ENCODE data around the gene GART.
"Not testable (repeated sequence)": the region's sequence is repeated elsewhere in the genome, so short reads cannot be mapped to it uniquely, and the experiment has no call there.

The GART gene

GRCh38 chr21:33541756-33542639 is at the start of gene GART:
TSS of gene GART (minus strand) at chr21:33542117. CDS start at chr21:33539315, 2,802 bp downstream.
- DNase-seq, result peak; percentile 81

GRCh38 chr21:33588485-33589335 is 46.8 kb upstream of the GART start, which contains the start of gene DONSON:
TSS of gene DONSON (minus strand) at chr21:33588684. CDS start at chr21:33588641, 43 bp downstream.
- DNase-seq, result peak; percentile 92

DNA sequence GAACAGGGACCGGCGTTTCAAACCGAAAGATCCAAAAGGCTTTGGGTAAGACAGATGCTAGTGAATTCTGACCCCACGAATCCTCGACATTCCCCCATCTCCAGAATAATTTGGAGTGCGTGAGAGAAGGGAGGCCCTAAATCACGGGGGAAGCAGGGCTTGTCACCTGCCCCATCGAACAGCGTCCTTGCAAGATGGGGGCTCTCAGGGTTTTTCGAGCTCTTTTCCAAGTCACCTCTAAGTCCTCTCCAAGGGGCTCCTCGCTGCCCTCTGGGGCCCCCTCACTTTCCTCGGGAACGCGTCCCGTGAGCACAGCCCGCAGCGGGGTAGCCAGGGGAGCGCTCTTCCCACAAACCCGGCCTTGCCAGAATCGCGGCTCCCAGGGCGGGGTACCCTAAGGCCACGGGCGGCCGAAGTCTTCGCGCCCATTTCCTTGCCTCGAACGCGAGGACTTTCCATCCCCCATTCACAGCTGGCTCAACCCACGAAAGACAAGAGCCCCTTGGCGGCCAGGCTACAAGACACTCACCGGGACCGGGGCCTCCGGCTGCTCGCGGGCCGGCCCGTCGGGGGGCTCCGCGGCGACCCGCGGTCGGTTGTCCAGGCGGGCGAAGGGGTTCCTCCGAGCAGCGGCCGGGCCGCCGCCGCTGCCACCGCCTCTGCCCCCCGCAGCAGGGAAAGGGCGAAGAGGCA is 46.0 kb upstream of the GART start:
- DNase-seq, result peak; percentile 33

- no peak for DNase-seq
These were observed 45.0 kb upstream of the GART start for GRCh38 chr21:33586927-33587326.

GRCh38 chr21:33584455-33584854 is 42.5 kb upstream of the GART start:
- DNase-seq, result no peak

DNA sequence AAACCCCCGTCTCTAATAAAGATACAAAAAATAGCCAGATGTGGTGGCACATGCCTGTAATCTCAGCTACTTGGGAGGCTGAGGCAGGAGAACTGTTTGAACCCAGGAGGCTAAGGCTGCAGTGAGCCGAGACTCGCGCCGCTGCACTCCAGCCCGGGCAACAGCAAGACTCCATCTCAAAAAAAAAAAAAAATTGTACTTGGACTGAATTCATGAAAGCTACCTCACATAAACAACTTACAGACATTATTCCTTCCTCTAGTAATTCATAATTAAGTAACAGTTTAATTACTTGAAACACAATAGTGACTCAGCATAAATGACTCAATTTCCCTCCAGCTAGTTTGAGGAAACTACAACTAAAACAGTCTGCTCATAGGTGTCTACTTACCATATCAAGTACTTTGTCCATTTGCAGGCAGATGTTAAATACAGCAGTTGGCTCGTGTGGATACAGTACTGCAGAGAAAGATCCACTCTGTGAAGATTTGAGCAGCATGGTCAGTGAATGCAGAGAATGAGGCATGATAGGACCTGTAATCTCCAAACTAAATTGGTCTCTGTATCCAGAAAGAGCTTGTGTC is 37.1 kb upstream of the GART start:
- no peak for DNase-seq

DNA sequence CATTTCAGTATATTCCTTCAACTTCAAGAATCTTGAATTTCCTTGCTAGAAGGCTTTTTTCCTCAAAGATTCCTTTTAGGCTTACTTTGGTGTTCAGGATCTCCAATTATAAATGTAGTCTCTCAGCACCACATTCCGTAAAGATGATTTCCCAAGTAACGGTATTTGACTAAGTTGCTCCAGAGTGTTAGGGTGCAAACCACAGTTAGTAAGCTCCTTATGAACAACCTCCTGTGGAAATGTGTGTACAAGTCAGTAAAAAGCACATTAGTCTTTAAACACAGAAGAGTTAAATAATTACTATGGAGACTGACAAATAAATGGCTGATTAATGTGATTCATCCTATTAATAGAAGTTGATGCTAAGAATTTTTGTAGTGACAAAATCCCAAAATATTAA is 36.3 kb upstream of the GART start:
- DNase-seq, result no peak

- DNase-seq, result not testable (repeated sequence)
These were observed 34.8 kb upstream of the GART start for GRCh38 chr21:33576741-33577141.

- DNase-seq, result no peak
These were observed 30.4 kb upstream of the GART start for GRCh38 chr21:33572350-33572749.

- DNase-seq, result no peak
These were observed 28.1 kb upstream of the GART start for GRCh38 chr21:33569991-33570390.

GRCh38 chr21:33568448-33568847 is 26.5 kb upstream of the GART start:
- DNase-seq, result no peak

GRCh38 chr21:33567914-33568313 is 26.0 kb upstream of the GART start:
- no peak for DNase-seq

GRCh38 chr21:33566514-33566913 is 24.6 kb upstream of the GART start:
- no peak for DNase-seq

GRCh38 chr21:33562389-33562788 is 20.5 kb upstream of the GART start:
- DNase-seq, result no peak

DNA sequence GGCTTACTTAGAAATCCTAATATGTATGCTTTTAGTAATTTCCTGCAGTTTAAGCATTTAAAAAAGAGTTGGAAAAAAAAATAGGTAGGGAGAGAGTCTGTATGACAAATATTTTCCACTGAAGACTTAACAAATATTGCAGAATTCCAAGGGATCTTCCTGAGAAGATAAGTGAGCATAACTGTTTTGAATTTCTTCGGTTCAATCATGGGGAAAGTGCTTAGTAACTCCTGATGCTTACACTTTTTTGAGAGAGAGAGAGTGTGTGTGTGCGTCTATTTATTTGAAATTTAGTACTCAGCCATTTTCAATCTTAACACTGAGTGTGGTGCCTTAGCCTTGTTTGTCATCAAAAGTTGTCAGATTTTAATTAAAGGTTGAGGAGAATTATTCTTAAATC is 19.5 kb upstream of the GART start:
- DNase-seq, result no peak

DNA sequence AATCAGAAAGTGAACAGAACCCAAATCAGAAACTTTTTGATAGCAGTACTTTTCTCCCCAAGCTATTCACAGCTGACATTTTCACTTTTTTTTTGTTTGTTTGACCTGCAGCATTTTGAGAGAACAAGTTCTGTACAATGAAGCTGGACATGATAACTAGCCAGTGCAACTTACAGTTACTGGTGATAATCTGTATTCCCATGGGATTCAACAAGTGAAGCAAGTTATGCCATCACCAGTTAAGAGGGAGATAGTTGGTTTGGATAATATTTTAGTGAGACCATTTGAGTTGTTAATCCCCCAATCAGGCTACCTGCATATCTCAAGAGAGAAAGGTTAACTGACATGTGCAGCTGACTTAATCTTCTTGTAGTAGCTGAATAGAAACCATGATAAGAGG is 19.0 kb upstream of the GART start:
- no peak for DNase-seq

DNA sequence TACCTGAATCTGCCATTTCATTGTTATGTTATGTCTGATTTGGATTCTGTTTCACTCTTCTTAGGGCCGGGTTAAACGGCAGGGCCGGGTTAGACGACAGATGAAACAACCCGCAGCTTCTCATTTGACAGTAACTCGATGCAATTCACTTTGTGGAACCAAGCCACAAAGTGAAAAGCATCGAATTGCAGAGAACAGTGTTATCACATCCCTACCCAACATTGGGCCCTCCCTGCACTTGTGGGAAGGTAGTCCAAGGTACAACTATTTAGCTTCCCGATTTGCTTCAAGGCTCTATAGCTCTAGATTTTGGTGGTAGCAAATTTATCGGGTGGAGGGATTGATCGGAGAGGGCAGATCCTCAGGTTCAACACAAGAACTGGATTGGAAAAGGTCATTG is 17.9 kb upstream of the GART start:
- no peak for DNase-seq

- DNase-seq, result no peak
These were observed 17.0 kb upstream of the GART start for GRCh38 chr21:33558777-33559421.

DNA sequence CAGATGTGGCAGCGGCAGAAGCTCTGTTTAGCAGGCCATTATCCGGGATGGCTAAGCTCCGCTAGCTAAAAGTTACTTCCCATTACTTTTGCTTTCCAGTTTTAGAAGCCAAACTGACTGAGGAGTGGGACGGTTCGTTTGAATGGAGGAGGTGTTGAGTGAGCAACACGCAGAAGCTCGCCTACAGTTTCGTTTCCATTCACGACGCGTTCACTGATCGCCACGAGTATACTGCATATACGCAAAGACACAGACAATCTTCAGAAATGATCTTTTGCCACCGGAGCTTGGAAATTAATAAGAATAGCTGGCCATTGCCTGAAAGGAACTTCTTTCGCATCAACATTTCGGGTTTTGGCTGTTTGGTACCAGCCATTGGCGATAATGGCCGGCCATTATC is 15.5 kb upstream of the GART start:
- no peak for DNase-seq

- no peak for DNase-seq
These were observed 13.0 kb upstream of the GART start for GRCh38 chr21:33554982-33555344.

- no peak for DNase-seq
These were observed 12.5 kb upstream of the GART start for GRCh38 chr21:33554236-33554981.
